ENCODE results near the gene PDE6A.
A peak's percentile ranks its signal among the peaks of the same experiment; 100 is the strongest.
"Not testable (repeated sequence)": the region's sequence is repeated elsewhere in the genome, so short reads cannot be mapped to it uniquely, and the experiment has no call there.

PDE6A gene

GRCh38 chr5:149951138-149951749, 6.7 kb upstream of the PDE6A start:
- DNase-seq (ENCODE audit: low spot score) = no peak

- DNase-seq (ENCODE audit: low spot score) = no peak
Measured at GRCh38 chr5:149948993-149949392, 4.4 kb upstream of the PDE6A start.

GRCh38 chr5:149946118-149946517, 1.5 kb upstream of the PDE6A start:
- no peak for DNase-seq (ENCODE audit: low spot score)

- DNase-seq (ENCODE audit: low spot score) = not testable (repeated sequence)
Measured at GRCh38 chr5:149943177-149943949, 1.2 kb downstream of the PDE6A start.

- DNase-seq (ENCODE audit: low spot score) = not testable (repeated sequence)
Measured at GRCh38 chr5:149942741-149943169, 1.8 kb downstream of the PDE6A start.

GRCh38 chr5:149942199-149942598, 2.4 kb downstream of the PDE6A start:
- no peak for DNase-seq (ENCODE audit: low spot score)

GRCh38 chr5:149941795-149942194, 2.8 kb downstream of the PDE6A start:
- no peak for DNase-seq (ENCODE audit: low spot score)

GRCh38 chr5:149940941-149941644, 3.5 kb downstream of the PDE6A start:
- no peak for DNase-seq (ENCODE audit: low spot score)

GRCh38 chr5:149940077-149940574, 4.5 kb downstream of the PDE6A start:
- peak; percentile 65 for DNase-seq (ENCODE audit: low spot score)

- DNase-seq (ENCODE audit: low spot score) = no peak
Measured at GRCh38 chr5:149939546-149939945, 5.0 kb downstream of the PDE6A start.

- peak; percentile 25 for DNase-seq (ENCODE audit: low spot score)
Measured at GRCh38 chr5:149938791-149939358, 5.7 kb downstream of the PDE6A start.

GRCh38 chr5:149938279-149938678, 6.3 kb downstream of the PDE6A start:
- no peak for DNase-seq (ENCODE audit: low spot score)

- no peak for DNase-seq (ENCODE audit: low spot score)
Measured at GRCh38 chr5:149937610-149938009, 7.0 kb downstream of the PDE6A start.

- DNase-seq (ENCODE audit: low spot score) = no peak
Measured at GRCh38 chr5:149936700-149937091, 7.9 kb downstream of the PDE6A start.

- DNase-seq (ENCODE audit: low spot score) = no peak
Measured at GRCh38 chr5:149936044-149936699, 8.4 kb downstream of the PDE6A start.

- no peak for DNase-seq (ENCODE audit: low spot score)
Measured at GRCh38 chr5:149935431-149935901, 9.1 kb downstream of the PDE6A start.

GRCh38 chr5:149932445-149933350, 11.9 kb downstream of the PDE6A start:
- no peak for DNase-seq (ENCODE audit: low spot score)

GRCh38 chr5:149931992-149932436, 12.6 kb downstream of the PDE6A start:
- no peak for DNase-seq (ENCODE audit: low spot score)

GRCh38 chr5:149930749-149931574, 13.6 kb downstream of the PDE6A start:
- no peak for DNase-seq (ENCODE audit: low spot score)

Data from activated CD4-positive, alpha-beta T cell treated with anti-CD3 and anti-CD28 coated beads, Interleukin-2, Interleukin-4, amounts not matched to agents 100 ng/mL and 50 ng/mL, durations not matched to agents 16 hours and 8 hours (primary cell).